Islet of Langerhans (tissue), 1 donor: ENCODE data around the gene FFAR1.

Experiments used
- FAIRE-seq: peaks from one replicate; lab custom pipeline; 2011; peaks lifted over from hg19 to GRCh38; lab: Jason Lieb, UNC

The FFAR1 gene

GRCh38 chr19:35392742-35393715 lies 45.3 kb downstream of the FFAR1 start:
- FAIRE-seq, result no peak

GRCh38 chr19:35395382-35396199 lies 47.9 kb downstream of the FFAR1 start:
- FAIRE-seq, result peak; percentile 71

- FAIRE-seq, result no peak
Observed at GRCh38 chr19:35396240-35396885, 48.7 kb downstream of the FFAR1 start.

GRCh38 chr19:35397064-35397463 lies 49.4 kb downstream of the FFAR1 start:
- no peak for FAIRE-seq
